KG1 (cell line): ENCODE results near the gene GAS7.
A peak's percentile ranks its signal among the peaks of the same experiment; 100 is the strongest.

Experiments
- DNase-seq: peaks from one replicate; lab custom pipeline; 2025; lab: John Stamatoyannopoulos, UW

Gene GAS7

DNA sequence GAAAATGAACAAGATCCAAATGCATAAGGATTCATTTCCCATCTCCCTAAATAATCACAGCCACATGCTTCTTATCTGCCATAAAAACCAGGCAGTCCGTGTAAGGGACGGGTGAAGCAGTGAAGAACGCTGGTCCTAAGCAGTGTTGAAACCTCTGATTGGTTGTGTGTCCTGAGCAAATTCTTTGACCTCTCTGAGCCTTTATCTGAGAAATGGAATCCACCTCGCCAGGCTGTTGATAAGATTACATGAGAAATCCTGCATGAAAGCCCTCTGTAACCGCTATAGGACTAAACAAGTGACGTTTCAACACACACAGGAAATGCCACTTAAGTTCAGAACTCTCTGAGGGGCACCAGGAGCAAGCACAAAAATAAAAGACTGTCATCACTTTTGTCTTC is 26.8 kb downstream of the GAS7 start:
- DNase-seq, result no peak

DNA sequence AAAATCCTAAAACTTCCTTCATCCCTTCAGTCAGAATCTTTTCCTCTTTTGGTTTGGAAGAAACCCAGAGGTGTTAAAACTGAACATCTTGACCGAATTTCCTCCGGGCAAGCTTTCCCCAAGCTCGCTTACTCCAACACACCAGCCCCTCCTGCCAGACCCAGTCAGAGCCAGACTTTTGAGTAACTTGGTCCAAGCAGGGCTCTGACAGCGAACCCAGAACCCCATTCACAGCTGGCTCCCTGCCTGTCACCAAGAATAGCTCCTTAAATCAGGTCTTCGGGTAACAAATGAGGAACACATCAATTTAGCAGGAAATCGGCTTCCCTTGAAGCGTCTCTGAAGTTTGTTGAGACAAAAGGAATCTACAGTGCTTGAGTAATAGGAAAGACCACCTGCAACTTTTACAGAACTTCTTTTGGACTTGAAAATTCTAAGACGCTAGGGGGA is 27.3 kb downstream of the GAS7 start:
- DNase-seq, result no peak

DNA sequence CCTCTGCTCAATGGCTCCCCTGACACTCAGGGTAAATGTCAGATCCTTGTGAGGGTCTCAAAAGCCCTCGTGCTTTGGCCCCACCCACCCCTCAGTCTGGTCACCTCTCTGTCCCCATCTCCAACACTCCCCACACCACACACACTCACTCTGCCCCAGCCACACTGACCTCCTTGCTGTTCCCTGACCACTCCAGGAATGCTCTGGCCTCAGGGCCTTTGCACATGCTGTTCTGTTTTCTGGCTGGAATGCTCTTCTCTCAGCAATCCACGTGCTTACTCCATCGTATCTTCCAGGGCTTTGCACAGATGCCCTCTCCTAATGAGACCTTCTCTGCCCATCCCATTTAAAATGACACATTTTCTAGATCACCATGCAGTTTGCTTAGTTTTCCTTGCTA is 28.2 kb downstream of the GAS7 start:
- DNase-seq, result no peak

DNA sequence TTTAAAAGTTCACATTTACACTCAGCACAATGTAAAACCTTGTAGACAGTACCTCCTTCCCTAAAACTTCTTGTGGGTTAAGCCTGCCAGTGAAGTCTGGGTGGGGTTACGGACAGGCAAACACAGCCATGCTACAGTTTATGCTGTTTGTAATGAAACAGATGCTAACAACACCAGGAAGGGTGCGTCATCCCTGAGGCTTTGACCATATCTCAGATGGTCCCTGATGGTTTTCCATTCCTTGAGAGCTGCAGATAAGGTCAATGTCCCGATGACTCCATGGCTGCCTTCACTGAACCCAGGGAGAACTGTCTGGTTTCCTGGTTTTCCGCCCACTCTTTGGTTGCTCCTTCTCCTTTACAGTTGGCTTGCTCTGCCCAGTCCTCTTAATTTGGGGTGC is 29.1 kb downstream of the GAS7 start:
- no peak for DNase-seq

DNA sequence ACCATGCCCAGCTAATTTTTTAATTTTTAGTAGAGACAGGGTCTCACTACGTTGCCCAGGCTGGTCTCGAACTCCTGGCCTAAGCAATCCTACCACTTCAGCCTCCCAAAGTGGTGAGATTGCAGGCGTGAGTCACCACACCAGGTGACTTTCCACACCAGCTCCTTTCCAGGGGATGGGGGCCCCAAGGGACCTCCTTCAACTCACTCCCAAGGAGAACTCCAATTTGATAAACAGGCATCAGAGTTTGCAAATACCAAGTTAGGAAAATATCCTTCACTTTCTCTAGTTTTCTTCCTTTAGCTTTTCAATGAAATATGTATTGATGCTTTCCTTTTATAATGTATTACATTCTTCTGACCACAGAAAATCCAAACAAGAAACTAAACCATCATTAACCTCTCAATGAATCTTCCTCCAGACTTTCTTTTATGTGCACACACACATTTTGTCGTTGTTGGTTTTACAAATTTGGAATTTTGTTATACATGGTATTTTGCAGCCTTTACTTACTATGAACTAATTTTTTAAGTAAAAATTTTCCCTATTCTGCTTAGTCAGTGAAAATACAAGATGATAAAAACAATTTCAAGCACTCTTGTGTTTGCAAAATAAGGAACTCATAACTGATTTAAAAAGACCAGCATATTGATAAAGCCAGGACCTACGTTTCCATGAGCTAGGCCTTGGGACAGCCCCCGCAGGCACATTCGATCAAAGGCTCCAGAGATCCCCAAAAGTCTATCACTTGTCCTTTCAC is 32.0 kb downstream of the GAS7 start:
- DNase-seq, result no peak

DNA sequence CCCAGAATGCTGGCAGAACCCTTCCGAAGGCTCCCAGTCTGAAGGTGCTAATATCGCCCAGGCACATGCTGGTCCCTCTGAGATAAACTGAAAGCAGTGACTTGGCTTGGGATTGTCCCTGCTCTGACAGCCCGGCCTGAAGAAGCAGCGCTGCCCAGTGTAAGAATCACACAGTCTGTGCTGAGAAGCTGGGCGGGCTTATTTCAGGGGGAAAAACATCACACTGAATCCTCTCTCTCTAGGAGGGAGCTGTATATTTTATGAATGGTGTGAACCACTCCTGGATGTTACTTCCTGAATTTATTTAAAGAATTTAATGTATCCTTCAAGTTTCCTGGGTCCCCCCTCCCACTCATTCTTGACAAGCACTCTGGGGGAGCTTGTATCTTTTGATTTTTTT is 36.3 kb downstream of the GAS7 start:
- no peak for DNase-seq

DNA sequence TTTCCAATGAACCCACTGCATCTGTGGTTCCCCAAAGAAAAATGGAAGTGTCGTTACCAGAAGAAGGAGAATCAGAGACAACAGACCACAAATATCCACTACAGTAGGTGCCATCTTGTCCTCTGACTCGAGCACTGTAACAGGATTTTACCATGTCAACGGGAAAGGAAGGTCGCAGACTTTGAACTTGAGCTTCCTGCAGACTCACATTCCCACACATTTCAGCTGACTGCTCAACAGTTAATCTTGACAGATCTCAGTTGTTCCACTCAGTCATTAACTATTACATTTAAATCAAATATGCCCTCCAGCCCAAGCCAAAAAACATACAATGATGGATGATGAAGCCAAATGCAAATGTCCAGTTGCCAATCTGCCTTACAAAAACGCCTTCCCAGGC is 37.0 kb downstream of the GAS7 start:
- no peak for DNase-seq

DNA sequence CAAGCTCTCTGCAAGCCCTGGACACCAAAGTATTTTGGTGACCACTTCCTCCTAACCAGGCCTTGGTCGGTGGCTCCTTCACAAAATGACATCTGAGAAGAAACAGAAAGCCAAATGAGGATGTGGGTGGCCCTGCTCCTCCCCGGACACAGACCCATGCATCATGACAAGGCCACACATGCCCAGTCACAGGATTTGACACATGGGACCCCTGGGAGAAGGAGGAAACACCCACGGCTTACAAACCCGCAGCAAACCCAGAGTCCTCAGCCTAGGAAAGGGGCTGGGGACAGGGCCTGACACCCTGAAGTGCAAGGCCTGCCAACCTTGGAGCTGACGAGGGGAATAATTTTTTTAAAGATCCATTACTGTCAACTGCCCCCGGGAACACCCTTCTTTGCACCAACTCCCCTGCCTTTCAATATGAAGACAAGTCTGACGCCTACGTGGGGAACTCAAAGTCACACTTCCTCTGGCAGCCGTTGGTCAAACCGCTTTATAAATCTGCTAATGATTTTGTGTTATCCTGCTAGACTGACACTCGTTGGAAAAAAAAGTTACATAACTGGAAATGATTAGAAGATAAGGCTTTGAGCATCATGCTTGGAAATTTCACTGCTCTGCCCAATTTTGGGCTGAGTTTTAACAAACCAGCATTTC is 41.3 kb downstream of the GAS7 start:
- peak; percentile 18 for DNase-seq

DNA sequence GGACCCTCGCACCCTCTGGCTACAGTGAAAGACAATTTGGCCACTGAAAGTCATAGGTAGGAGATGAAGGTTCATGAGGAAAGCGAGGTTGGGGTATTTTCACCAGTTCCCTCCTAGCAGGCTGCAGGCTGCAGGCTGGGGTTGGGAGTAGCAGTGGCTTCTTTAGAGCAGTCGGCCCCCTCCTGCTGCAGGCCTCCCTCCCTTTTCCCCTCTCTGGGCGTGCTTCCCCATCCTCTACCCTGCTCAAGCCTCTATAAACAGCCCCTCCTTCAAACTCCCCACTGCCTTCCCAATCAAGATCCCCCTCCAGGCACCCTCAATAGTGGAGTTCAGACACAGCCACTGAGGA is 41.8 kb downstream of the GAS7 start:
- no peak for DNase-seq

DNA sequence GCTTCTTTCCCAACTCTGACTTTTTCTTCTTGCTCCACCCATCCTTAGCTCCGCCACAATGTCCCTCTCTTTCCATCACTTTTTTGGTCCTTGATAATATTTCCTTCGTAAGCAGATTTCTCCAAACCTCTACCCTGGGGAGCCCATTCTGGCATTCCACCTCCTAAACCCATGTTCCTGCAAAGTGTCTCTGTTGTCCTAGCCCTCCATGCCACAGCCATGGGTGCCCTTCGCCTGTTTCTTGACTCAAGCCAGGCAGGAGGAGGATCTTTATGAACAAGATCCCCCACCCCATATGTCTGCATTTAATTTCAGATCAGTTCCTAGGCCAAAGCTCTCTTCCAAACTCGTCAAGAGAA is 42.4 kb downstream of the GAS7 start:
- no peak for DNase-seq

DNA sequence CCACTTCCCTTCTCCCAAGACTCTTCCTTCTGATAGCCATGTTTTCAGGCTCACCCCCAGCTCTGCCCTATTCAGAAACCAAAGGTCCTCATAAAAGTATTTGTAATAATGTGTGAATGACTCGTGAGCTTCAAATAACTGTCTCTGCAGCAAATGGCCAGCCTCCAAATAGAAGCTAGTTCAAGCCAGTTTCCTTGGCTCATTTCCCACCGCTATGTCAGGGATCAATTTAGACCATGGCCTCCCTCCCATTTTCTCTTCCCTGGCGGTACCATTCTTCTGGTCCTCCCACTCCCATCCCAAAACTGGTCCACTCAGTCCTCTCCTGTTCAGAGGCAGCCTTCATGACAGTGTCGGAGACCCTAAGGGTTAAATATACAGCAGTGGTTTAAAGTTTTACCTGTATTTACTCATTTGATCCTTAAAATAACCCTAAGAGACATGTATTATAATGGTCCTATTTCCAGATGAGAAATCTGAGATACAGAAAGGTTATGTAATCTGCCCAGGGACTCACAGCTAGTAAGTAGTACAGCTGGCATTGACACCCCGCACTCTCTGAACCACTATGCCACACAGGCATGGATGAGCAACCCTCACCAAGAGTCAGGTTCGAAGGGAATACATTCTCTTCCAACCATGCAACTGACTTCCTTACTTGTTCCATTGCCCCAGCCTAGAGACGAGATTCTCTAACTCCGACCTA is 42.9 kb downstream of the GAS7 start:
- DNase-seq, result no peak

DNA sequence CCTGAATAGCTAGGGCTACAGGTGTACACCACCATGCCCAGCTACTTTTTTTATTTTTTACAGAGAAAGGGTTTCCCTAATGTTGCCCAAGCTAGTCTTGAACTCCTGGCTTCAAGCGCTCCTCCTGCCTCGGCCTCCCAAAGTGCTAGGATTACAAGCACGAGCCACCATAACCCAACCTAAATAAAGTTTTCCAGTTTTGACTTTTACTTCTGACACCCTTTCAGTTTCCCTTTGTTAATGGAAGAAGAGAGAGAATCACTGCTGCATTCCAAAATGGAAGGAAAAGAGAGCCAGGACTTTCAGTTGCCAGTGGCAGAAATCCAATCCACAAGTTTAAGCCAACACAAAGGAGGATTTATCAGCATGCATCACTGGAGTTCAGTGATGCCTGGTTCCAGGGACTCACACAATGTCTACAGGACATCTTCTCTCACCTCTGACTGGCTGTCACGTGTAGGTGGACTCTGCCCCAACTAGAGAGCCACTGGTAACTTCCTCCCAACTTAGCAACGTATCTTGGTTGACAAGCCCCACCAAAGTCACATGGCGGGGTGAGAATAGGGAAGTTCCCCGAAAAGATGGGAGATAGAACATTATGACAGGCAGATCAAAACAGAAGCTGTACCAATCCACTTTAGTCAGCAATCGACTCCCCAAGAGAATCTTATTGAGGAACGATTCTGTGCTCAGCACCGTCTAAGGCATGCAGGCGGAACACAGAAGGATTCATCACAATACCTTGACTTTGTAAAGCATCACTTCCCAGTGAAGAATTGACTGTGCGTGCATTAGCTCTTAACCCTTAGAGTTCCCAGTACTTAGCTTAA is 46.5 kb downstream of the GAS7 start:
- DNase-seq, result no peak

DNA sequence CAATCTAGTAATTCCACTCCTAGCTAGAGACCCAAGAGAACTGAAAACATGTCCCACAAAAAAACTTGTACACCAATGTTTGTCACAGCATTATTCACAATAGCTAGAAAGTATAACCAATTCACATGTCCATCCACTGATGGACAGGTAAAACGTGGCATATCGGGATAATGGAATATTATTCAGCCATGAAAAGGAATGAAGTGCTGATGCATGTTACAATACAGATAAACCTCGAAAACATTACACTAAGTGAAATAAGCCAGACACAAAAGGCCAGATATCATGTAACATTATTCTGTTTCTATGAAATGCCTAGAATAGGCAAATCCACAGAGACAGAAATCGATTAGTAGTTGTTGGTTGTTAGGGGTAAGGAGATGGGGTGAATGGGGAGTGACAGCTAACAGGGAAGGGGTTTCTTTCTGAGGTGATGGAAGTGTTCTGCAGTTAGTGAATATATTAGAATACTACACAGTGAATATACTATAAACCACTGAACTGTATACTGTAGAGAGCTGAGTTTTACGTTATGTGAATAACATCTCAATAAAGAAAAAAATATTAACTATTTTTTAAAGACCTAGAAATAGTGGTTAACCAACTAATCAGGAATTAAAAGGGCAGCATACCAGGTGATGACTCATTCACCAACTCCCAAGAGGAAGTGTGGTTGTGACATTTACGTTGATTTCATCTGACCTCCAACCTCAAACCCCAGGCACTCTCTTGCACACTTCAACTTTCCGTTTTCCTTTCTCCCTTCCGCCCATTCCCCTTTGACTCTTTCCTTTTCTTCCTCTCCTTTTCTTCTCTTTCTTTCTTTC is 48.6 kb downstream of the GAS7 start:
- no peak for DNase-seq

DNA sequence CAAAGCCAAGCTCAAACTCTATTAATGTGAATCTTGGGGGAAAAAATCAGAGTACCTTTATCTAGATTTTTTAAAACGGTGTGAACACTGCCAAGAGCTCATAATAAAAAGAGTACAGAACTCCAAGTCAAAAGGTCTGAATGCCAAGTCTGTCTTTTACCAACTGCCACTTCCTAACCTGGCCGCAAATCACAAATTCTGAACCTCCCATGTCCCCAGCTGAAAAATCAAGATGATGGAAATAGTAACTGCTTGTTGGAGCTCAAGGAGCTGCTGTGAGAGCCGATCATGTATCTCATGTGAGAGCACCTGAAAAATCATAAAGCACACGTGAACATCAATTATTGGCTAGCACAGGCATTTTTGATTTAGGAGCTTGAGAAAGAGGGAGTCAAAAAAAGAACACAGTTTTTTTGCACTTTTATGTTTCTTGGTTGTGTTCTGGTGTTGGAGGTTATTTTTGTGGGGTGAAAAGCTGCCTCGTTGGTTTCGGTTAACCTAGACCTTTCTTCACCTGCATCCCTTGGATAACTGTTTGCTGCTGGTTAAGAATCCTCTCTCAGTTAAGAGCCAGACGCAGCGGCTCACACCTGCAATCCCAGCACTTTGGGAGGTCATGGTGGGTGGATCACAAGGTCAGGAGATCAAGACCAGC is 50.5 kb downstream of the GAS7 start:
- DNase-seq, result no peak

DNA sequence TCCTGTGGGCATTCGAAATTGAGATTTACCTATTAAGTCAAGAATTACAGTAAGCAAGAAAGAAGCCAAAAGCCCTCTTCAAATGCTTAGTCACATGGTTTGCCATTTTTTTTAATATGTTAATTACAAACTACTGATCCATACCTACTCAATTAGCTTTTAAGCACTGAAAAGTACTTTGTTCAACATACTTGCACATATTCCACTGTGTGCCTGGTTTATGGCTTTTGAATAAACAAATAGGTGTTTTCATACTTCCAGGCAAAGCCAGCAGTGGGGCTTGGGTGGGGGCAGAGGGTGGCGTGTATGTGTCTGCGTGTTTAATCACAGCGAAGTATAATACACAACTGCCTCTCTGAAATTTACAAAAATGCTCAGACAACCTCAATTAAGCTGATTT is 51.4 kb downstream of the GAS7 start:
- no peak for DNase-seq

DNA sequence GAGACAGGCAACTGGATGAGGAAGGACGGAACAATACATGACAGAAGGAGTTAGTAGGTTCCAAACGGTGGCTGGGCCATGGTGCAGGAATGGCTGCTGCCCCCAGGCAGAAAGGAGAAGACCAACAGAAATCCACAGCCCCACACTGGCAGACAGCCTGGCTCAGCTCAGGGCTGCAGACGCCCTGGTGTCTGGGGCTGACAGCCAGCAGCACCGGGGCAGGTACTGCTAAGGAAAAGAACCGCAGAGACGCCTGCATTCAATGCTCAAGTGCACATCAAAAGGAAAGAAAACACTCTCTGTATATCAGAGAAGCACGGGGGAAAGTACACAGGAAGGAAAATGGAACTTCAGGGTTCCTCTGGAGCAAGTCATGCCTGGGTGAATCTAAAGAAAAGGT is 53.4 kb downstream of the GAS7 start:
- DNase-seq, result no peak

DNA sequence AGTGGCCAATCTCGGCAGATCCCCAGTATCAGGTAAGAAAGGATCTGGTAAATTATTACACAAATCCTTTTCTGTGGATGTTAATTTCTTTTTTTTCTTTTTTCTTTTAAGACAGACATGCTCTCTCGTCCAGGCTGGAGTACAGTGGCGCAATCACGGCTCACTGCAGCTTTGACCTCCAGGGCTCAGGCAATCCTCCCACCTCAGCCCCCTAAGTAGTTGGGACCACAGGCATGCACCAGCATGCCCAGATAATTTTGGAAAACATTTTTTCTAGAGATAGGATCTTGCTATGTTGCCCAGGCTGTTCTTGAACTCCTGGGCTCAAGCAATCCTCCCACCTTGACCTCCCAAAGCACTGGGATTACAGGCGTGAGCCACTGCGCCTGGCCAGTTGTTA is 54.0 kb downstream of the GAS7 start:
- DNase-seq, result no peak

DNA sequence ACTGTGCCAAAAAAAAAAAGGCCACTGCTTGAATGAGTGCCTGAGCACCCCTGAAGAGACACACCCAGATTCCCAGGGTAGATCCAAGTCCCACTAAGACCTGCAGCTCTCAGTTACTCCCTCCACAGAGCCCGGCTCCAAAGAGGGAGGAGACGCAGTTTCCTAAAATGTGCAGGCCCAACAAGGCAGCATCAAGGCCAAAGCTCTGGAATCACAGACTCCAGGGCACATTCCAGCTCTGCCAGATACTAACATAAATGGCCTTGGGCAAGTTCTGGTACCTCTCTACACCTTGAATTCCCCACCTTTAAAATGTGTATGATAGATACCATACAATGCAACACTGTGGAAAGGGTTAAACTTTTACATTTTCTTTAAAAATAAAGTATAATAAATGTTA is 57.0 kb downstream of the GAS7 start:
- no peak for DNase-seq

DNA sequence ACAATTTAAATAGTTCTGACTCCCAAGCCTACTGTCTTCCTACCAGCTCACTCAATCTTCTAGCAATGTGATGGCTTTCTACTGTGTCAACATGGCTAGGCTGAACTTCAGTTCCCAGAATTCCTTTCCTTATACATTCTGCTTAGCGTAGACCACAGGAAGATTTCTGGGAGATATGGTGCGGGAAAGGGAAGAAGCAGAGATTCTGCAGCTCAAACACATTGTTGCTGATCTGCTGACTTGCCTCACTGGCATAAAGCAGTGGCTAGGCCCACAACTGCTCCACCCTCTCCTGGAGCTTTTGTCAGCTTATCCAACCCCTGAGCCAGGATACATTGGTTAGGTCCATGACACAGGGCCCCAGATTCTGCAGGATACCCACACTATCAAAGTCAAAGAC is 58.8 kb downstream of the GAS7 start:
- no peak for DNase-seq

DNA sequence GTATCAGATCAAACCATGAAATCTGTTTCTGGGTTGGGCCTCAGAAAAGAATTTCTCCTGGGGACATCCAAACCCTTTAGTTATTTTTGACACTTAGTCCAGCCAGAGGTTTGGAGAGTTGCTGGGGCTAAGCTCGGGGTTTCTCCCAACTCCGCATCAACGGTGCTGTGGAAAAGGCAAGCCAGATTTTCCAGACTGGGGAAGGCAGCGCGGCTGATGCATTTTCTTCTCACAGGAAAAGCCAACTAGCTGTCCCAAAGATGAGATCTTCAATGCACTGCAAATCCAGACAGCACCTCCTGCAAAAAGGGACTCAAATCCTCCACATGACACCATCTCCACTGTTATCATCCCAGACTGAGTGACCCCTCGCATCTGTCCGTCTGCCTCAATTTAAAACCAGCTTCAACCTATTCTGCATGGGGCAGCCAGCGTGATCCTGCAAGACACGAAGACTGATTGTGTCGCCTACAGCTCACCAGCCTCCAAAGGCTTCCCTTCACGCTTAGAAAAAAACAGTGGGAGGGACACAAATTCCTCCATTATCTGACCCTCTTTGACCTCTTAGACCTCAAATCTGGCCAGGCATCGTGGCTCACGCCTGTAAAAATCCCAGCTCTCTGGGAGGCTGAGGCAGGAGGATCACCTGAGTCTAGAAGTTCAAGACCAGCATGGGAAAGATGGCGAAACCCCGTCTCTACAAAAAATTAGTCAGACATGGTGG is 62.0 kb downstream of the GAS7 start:
- DNase-seq, result no peak
